ENCODE data around the gene PAPOLB. TPM values are rescaled to one million over a fixed set of nuclear protein-coding genes. Genes with fewer than 3 reads are reported as not detected.

Gene PAPOLB
- total and polyA plus RNA-seq, 12 donors, result 0.01 to 0.21 (median 0.14) TPM; not detected in 4

DNA sequence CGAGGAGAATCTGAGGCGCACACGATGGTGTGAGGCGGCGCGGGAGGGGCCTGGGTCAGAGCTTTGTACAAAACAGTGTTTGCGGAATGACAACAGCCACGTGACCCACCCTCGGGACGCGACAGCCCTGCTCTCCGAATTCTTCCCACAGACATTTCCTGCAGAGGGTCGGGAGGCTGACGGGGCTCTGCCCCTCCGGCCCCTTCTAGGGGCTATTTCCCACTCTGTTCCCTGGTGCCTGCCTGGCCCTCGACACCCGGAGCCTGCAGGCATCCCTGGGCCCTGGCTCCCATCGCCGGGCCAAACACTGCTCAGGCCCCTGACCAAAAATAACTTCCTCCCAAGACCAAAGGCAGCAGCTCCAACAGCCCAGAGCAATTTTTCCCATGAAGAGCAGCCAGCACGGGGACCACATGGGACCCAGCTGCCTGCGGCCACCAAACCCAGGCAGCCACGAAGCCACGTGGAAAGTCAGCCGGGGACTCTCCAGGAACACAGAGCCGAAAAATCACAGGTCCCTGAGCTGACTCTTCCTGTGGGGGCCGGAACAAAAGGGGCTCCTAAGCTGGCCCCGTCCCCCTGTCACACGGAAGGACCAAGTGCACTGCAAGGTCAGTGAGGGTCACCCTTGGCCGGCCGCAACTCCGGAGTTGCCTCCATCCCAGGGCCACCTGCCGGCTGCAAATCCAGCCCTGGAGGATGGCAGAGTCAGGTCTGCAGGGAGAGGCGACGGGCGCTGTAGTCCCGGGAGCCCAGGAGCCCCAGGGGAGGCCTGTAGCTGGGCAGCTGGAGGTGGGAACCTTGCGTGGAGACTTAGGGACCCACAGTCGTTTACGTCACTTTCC, 42.0 kb downstream of the PAPOLB start:
- ATAC-seq (peak; percentile 32 to 76 (median 72)), DNase-seq (peak; percentile 66 to 70)
- Histone ChIP-seq H3K4me1 (peaks cover 3 to 55% (median 19%) of the 10 kb centered on the region in 9 donors), H3K4me3 (peak overlapping the region in 2 of 10 donors; percentile 6), H3K27me3 (no peaks in the 10 kb centered on the region), H3K9me3 (no peaks in the 10 kb centered on the region), H3K27ac (peak overlapping the region; percentile 6 to 86 (median 71)), H3K36me3 (peaks cover 0 to 6% (median 0%) of the 10 kb centered on the region in 9 donors)
- no peak for TF ChIP-seq CTCF (IDR thresholded peaks at IDR 0.05)
- intact Hi-C loops (cut with DNase I), result loop anchor here in 1 of 10 donors (10.0 kb wide), 1 partner anchor 265 kb away; no protein-coding TSS in a partner anchor
- WGBS, 2 donors, result 58 to 59% methylated on average over 39 of the region's 39 CpGs

DNA sequence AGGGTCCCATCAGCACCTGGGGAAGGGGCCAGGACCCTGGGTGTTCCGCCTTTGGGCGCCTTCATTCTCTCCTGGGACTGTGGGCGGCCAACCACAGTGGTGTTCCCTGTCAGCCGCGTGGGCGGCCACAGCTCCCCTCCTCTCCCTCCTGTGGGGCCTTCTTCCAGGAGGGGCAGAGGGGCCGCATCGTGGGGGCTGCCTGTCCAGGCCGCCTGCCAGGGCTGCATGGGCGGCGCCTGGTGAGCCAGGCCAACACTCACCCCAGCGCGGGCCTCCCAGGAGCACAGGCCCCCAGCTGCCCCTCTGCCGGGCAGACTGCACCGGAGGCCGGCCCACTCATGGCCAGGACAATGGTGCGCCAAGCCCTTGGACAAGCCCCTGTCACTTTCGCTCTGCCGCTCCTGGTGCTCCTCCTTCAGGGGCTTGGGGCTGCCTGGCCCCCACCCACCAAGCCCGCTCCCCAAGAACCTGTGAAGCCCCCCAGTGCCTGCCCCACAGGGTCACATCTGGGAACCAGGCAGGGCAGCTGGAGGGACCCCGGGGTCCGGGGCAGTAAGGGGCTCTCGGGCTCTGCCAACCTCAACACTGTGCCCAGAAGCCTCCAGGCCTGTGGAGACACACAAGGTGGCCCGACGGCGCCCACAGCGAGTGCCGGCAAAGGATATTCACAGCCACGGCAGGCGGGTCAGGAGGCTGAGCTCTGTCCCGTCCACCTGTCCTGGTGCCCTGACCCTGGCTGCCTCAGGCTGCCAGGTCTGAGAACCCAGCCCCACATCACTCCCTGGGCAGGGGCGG, 43.6 kb downstream of the PAPOLB start:
- DNase-seq (no peak), ATAC-seq (no peak)
- Histone ChIP-seq H3K4me1 (peaks cover 3 to 50% (median 19%) of the 10 kb centered on the region in 9 donors), H3K36me3 (peaks cover 0 to 19% (median 0%) of the 10 kb centered on the region in 9 donors), H3K4me3 (no peak overlapping the region), H3K27ac (peak overlapping the region in 5 of 10 donors; percentile 3 to 86 (median 77)), H3K9me3 (no peaks in the 10 kb centered on the region), H3K27me3 (no peaks in the 10 kb centered on the region)
- TF ChIP-seq CTCF (IDR thresholded peaks at IDR 0.05), result no peak
- intact Hi-C loops (cut with DNase I), result no loop called here
- WGBS, 2 donors, result 84 to 86% methylated on average over 30 to 32 of the region's 32 CpGs

- no peaks in the 10 kb centered on the region for H3K27me3 ChIP-seq
- H3K9me3 ChIP-seq, result peaks cover 0 to 4% (median 0%) of the 10 kb centered on the region in 11 donors
- H3K4me1 ChIP-seq, result peaks cover 3 to 45% (median 19%) of the 10 kb centered on the region in 9 donors
- intact Hi-C loops (cut with DNase I), result no loop called here
- peaks cover 0 to 19% (median 0%) of the 10 kb centered on the region in 9 donors for H3K36me3 ChIP-seq
- TF ChIP-seq CTCF (IDR thresholded peaks at IDR 0.05), result no peak
- no peak overlapping the region for H3K4me3 ChIP-seq
- peak overlapping the region in 1 of 10 donors; percentile 77 for H3K27ac ChIP-seq
- 92 to 93% methylated on average over 38 of the region's 38 CpGs for WGBS, 2 donors
- DNase-seq, result no peak
- no peak for ATAC-seq
Observed at GRCh38 chr7:4817178-4817901, 44.5 kb downstream of the PAPOLB start.

Measured in heart right ventricle (tissue), 16 donors.